ENCODE results near the gene B4GALT6.

GRCh38 chr18:31697351-31698298 lies 13.2 kb upstream of the B4GALT6 start:
- TF ChIP-seq CTCF (IDR thresholded peaks at IDR 0.05 in 2 of 3, conservative IDR thresholded peaks at IDR 0.05 in 1 of 3; ENCODE audit: borderline replicate concordance in 1 of 3, insufficient read depth in 1 of 3, low read depth in 2 of 3, low read length in 2 of 3): no peak
- no peak for TF ChIP-seq TCF7L2 (IDR thresholded peaks at IDR 0.05; ENCODE audit: borderline replicate concordance, extremely low read depth, insufficient read depth, insufficient read length)
- no peak for TF ChIP-seq POLR2A (IDR thresholded peaks at IDR 0.05; ENCODE audit: borderline replicate concordance, extremely low read depth, insufficient read depth, insufficient read length)
- no peak for TF ChIP-seq RAD21 (IDR thresholded peaks at IDR 0.05; ENCODE audit: low read depth)
- no peak for TF ChIP-seq CEBPB (IDR thresholded peaks at IDR 0.05; ENCODE audit: low read depth)
- TF ChIP-seq, protein P1, sequence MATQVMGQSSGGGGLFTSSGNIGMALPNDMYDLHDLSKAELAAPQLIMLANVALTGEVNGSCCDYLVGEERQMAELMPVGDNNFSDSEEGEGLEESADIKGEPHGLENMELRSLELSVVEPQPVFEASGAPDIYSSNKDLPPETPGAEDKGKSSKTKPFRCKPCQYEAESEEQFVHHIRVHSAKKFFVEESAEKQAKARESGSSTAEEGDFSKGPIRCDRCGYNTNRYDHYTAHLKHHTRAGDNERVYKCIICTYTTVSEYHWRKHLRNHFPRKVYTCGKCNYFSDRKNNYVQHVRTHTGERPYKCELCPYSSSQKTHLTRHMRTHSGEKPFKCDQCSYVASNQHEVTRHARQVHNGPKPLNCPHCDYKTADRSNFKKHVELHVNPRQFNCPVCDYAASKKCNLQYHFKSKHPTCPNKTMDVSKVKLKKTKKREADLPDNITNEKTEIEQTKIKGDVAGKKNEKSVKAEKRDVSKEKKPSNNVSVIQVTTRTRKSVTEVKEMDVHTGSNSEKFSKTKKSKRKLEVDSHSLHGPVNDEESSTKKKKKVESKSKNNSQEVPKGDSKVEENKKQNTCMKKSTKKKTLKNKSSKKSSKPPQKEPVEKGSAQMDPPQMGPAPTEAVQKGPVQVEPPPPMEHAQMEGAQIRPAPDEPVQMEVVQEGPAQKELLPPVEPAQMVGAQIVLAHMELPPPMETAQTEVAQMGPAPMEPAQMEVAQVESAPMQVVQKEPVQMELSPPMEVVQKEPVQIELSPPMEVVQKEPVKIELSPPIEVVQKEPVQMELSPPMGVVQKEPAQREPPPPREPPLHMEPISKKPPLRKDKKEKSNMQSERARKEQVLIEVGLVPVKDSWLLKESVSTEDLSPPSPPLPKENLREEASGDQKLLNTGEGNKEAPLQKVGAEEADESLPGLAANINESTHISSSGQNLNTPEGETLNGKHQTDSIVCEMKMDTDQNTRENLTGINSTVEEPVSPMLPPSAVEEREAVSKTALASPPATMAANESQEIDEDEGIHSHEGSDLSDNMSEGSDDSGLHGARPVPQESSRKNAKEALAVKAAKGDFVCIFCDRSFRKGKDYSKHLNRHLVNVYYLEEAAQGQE (IDR thresholded peaks at IDR 0.05; ENCODE audit: low read depth): no peak
- TF ChIP-seq EZH2 (IDR thresholded peaks at IDR 0.05): no peak
- TF ChIP-seq ELF1 (IDR thresholded peaks at IDR 0.05; ENCODE audit: borderline replicate concordance, low read depth): no peak
